ENCODE measurements around the gene ASB14.

The ASB14 gene

GRCh38 chr3:57314204-57314603, 21.7 kb upstream of the ASB14 start:
- H3K4me3 ChIP-seq (ENCODE audit: low read depth, low read length), result no peak overlapping the region
- POLR2A ChIA-PET, result no interaction called here
- TF ChIP-seq ZNF112 (tag by site-specific recombination; IDR thresholded peaks at IDR 0.05), result no peak
- no peak for TF ChIP-seq ZNF777 (tag by site-specific recombination; IDR thresholded peaks at IDR 0.05; ENCODE audit: borderline replicate concordance)
- no peak for TF ChIP-seq ZNF416 (tag by site-specific recombination; IDR thresholded peaks at IDR 0.05)
- no peak for TF ChIP-seq ZFP41 (tag by site-specific recombination; IDR thresholded peaks at IDR 0.05; ENCODE audit: borderline replicate concordance)
- no peak for TF ChIP-seq ZNF48 (tag by site-specific recombination; IDR thresholded peaks at IDR 0.05)
- TF ChIP-seq, protein P1, sequence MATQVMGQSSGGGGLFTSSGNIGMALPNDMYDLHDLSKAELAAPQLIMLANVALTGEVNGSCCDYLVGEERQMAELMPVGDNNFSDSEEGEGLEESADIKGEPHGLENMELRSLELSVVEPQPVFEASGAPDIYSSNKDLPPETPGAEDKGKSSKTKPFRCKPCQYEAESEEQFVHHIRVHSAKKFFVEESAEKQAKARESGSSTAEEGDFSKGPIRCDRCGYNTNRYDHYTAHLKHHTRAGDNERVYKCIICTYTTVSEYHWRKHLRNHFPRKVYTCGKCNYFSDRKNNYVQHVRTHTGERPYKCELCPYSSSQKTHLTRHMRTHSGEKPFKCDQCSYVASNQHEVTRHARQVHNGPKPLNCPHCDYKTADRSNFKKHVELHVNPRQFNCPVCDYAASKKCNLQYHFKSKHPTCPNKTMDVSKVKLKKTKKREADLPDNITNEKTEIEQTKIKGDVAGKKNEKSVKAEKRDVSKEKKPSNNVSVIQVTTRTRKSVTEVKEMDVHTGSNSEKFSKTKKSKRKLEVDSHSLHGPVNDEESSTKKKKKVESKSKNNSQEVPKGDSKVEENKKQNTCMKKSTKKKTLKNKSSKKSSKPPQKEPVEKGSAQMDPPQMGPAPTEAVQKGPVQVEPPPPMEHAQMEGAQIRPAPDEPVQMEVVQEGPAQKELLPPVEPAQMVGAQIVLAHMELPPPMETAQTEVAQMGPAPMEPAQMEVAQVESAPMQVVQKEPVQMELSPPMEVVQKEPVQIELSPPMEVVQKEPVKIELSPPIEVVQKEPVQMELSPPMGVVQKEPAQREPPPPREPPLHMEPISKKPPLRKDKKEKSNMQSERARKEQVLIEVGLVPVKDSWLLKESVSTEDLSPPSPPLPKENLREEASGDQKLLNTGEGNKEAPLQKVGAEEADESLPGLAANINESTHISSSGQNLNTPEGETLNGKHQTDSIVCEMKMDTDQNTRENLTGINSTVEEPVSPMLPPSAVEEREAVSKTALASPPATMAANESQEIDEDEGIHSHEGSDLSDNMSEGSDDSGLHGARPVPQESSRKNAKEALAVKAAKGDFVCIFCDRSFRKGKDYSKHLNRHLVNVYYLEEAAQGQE (tag by site-specific recombination; IDR thresholded peaks at IDR 0.05), result no peak
- no peak for TF ChIP-seq ZNF776 (tag by site-specific recombination; IDR thresholded peaks at IDR 0.05; ENCODE audit: borderline replicate concordance)
- no peak for TF ChIP-seq ZNF707 (tag by site-specific recombination; IDR thresholded peaks at IDR 0.05)
- no peak for TF ChIP-seq ZNF174 (tag by site-specific recombination; IDR thresholded peaks at IDR 0.05)
- TF ChIP-seq ZNF549 (tag by site-specific recombination; IDR thresholded peaks at IDR 0.05), result no peak
- TF ChIP-seq ZNF2 (tag by site-specific recombination; IDR thresholded peaks at IDR 0.05), result no peak
- TF ChIP-seq ZNF423 (tag by site-specific recombination; IDR thresholded peaks at IDR 0.05), result no peak
- no peak for TF ChIP-seq TRIM28 (IDR thresholded peaks at IDR 0.05; ENCODE audit: borderline replicate concordance, low read length)
- H3K36me3 ChIP-seq (ENCODE audit: control insufficient read depth in 2 of 2, insufficient read depth in 1 of 2, low read length in 2 of 2), result no peaks in the 10 kb centered on the region
- CTCF ChIA-PET, result no interaction called here
- no peak overlapping the region for H3K27ac ChIP-seq (ENCODE audit: extremely low read depth, low read depth, low read length)
- no peaks in the 10 kb centered on the region for H3K9me3 ChIP-seq (ENCODE audit: control insufficient read depth, insufficient read depth, low read depth, low read length)
- no peaks in the 10 kb centered on the region for H3K4me1 ChIP-seq (ENCODE audit: control insufficient read depth, insufficient read depth, low read length)

GRCh38 chr3:57309769-57310360, 17.4 kb upstream of the ASB14 start:
- H3K36me3 ChIP-seq (ENCODE audit: control insufficient read depth in 2 of 2, insufficient read depth in 1 of 2, low read length in 2 of 2), result no peaks in the 10 kb centered on the region
- H3K4me3 ChIP-seq (ENCODE audit: low read depth, low read length), result no peak overlapping the region
- H3K27ac ChIP-seq (ENCODE audit: extremely low read depth, low read depth, low read length), result no peak overlapping the region
- POLR2A ChIA-PET, result no interaction called here
- CTCF ChIA-PET, result no interaction called here
- no peaks in the 10 kb centered on the region for H3K4me1 ChIP-seq (ENCODE audit: control insufficient read depth, insufficient read depth, low read length)
- H3K9me3 ChIP-seq (ENCODE audit: control insufficient read depth, insufficient read depth, low read depth, low read length), result no peaks in the 10 kb centered on the region
- TF ChIP-seq BCL11A (tag by site-specific recombination; IDR thresholded peaks at IDR 0.05; ENCODE audit: low read depth) (no peak), ZNF404 (tag by site-specific recombination; IDR thresholded peaks at IDR 0.05) (no peak), ZNF10 (tag by site-specific recombination; IDR thresholded peaks at IDR 0.05) (no peak), OSR2 (tag by site-specific recombination; IDR thresholded peaks at IDR 0.05) (no peak), ZNF449 (tag by site-specific recombination; IDR thresholded peaks at IDR 0.05) (no peak), ZNF521 (tag by site-specific recombination; IDR thresholded peaks at IDR 0.05) (no peak), SP3 (tag by site-specific recombination; IDR thresholded peaks at IDR 0.05) (no peak), ZNF626 (tag by site-specific recombination; IDR thresholded peaks at IDR 0.05) (no peak), ZNF707 (tag by site-specific recombination; IDR thresholded peaks at IDR 0.05) (no peak), YY1 (tag by site-specific recombination; IDR thresholded peaks at IDR 0.05) (no peak), ZNF416 (tag by site-specific recombination; IDR thresholded peaks at IDR 0.05) (no peak), ZNF174 (tag by site-specific recombination; IDR thresholded peaks at IDR 0.05) (no peak)
- TF ChIP-seq, protein P2, sequence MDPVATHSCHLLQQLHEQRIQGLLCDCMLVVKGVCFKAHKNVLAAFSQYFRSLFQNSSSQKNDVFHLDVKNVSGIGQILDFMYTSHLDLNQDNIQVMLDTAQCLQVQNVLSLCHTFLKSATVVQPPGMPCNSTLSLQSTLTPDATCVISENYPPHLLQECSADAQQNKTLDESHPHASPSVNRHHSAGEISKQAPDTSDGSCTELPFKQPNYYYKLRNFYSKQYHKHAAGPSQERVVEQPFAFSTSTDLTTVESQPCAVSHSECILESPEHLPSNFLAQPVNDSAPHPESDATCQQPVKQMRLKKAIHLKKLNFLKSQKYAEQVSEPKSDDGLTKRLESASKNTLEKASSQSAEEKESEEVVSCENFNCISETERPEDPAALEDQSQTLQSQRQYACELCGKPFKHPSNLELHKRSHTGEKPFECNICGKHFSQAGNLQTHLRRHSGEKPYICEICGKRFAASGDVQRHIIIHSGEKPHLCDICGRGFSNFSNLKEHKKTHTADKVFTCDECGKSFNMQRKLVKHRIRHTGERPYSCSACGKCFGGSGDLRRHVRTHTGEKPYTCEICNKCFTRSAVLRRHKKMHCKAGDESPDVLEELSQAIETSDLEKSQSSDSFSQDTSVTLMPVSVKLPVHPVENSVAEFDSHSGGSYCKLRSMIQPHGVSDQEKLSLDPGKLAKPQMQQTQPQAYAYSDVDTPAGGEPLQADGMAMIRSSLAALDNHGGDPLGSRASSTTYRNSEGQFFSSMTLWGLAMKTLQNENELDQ (tag by site-specific recombination; IDR thresholded peaks at IDR 0.05; ENCODE audit: low read depth), result no peak
- TF ChIP-seq, protein P3, sequence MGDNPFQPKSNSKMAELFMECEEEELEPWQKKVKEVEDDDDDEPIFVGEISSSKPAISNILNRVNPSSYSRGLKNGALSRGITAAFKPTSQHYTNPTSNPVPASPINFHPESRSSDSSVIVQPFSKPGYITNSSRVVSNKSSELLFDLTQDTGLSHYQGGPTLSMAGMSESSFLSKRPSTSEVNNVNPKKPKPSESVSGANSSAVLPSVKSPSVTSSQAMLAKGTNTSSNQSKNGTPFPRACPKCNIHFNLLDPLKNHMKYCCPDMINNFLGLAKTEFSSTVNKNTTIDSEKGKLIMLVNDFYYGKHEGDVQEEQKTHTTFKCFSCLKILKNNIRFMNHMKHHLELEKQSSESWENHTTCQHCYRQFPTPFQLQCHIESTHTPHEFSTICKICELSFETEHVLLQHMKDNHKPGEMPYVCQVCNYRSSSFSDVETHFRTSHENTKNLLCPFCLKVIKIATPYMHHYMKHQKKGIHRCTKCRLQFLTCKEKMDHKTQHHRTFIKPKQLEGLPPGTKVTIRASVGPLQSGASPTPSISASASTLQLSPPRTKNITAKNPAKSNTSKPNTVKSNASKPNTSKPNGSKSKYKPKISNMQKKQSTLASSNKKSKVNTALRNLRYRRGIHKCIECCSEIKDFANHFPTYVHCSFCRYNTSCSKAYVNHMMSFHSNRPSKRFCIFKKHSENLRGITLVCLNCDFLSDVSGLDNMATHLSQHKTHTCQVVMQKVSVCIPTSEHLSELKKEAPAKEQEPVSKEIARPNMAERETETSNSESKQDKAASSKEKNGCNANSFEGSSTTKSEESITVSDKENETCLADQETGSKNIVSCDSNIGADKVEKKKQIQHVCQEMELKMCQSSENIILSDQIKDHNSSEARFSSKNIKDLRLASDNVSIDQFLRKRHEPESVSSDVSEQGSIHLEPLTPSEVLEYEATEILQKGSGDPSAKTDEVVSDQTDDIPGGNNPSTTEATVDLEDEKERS (tag by site-specific recombination; IDR thresholded peaks at IDR 0.05), result no peak

Measured in HEK293 (cell line).